ENCODE data around the gene C10orf95.

- TF ChIP-seq CTCF (IDR thresholded peaks at IDR 0.05 in 2 of 3, conservative IDR thresholded peaks at IDR 0.05 in 1 of 3; ENCODE audit: control insufficient read depth in 2 of 3, extremely low read depth in 1 of 3, insufficient read depth in 1 of 3, low read depth in 3 of 3, low read length in 3 of 3) (no peak), POLR2AphosphoS5 (IDR thresholded peaks at IDR 0.05; ENCODE audit: low read length) (no peak), HDAC6 (IDR thresholded peaks at IDR 0.05; ENCODE audit: unreplicated experiment) (no peak), KAT2A (conservative IDR thresholded peaks at IDR 0.05; ENCODE audit: control insufficient read depth, low read depth, low read length) (no peak), ZNF274 (IDR thresholded peaks at IDR 0.05; ENCODE audit: insufficient read depth, insufficient read length) (no peak), REST (IDR thresholded peaks at IDR 0.05; ENCODE audit: low read depth, low read length) (no peak), POLR2A (IDR thresholded peaks at IDR 0.05; ENCODE audit: low read depth, low read length) (no peak), MAX (IDR thresholded peaks at IDR 0.05; ENCODE audit: low read depth, low read length) (no peak), PAX5 (IDR thresholded peaks at IDR 0.05; ENCODE audit: borderline replicate concordance, low read depth, low read length) (no peak), MYC (IDR thresholded peaks at IDR 0.05; ENCODE audit: insufficient read depth, insufficient read length, insufficient replicate concordance, low read length, severe bottlenecking) (no peak), EZH2 (IDR thresholded peaks at IDR 0.05; ENCODE audit: borderline replicate concordance, control insufficient read depth, low read depth, low read length) (no peak), LARP7 (IDR thresholded peaks at IDR 0.05) (no peak)
Measured at GRCh38 chr10:102458656-102459055, 7.3 kb upstream of the C10orf95 start.
